HG02981 (cell line): ENCODE data around the gene CFAP92.
"Not testable (repeated sequence)": the region's sequence is repeated elsewhere in the genome, so short reads cannot be mapped to it uniquely, and the experiment has no call there.

Experiments
- ATAC-seq: cut with Tn5 transposase; IDR thresholded peaks from one replicate; pipeline ENCODE4 v1.9.1; 2021; ENCODE audit warnings: mild to moderate bottlenecking, moderate library complexity; ENCODE audit not compliant: unreplicated experiment

Gene CFAP92

DNA sequence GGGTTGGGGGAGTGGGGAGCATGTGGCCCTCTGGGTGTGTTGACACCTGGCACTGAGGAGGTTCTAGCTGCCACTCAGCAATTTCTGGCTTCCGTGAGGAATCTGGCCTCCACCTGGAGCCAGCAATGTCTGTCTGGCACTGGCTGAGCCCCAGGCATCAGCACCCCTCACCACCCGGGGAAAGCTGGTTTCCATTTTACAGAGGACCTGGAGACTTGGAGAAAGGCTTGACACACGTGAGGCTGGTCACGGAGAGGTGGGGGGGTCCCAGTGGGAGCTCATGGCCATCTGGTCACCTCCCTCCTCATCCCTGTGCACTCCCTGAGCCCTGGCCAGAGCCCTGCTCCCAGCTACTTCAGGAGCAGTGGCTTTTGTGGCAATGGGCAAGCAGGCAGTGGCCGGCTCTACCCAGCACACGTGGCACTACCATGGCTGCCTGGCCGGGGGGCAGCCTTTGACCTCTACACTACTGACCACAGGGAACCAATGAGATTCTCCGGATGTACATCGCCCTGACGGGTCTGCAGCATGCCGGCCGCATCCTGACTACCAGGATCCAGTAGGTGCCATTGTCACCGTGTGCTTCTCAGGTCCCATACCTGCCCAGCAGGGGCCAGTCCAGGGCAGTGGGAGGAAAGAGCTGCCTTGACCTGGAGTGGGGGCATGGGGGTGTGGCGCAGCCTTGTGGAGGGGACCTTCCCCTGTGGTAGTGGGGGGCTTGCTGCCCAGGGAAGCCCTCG, 86.0 kb downstream of the CFAP92 start:
- ATAC-seq, result no peak

DNA sequence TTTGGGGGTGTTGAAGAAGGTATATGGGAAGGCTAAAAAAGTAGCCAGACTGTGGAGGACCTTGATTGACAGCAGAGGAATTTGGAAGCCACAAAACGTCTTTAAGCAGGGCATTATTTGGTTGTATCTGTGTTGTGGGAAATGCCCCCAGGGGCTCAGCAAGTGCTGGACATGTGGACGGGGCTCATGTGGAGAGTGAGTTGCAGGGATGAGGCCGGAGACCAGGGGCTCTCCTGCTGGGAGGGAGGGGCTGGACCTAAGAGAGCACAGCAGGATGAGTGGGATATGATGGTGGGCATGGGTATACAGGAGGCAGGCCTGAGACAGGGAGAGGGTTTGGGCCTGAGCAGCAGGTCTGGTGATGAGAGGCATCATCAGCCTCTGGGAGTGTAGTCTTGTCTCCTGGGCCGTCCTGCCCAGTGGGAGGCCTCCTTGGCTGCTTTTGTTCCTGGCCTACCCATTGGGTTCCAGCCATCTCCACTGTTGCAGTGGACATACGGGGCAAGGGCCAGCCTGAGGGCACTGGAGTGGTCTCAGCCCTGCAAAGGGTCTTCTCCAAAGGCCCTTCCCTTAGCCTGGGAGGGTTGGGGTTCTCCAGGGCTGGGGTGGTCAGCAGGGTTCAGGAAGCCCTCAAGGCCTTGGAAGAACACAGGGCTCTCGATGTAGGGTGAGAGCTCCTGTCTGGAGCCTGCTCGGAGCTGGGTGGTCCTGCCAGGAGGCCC, 86.9 kb downstream of the CFAP92 start:
- no peak for ATAC-seq

DNA sequence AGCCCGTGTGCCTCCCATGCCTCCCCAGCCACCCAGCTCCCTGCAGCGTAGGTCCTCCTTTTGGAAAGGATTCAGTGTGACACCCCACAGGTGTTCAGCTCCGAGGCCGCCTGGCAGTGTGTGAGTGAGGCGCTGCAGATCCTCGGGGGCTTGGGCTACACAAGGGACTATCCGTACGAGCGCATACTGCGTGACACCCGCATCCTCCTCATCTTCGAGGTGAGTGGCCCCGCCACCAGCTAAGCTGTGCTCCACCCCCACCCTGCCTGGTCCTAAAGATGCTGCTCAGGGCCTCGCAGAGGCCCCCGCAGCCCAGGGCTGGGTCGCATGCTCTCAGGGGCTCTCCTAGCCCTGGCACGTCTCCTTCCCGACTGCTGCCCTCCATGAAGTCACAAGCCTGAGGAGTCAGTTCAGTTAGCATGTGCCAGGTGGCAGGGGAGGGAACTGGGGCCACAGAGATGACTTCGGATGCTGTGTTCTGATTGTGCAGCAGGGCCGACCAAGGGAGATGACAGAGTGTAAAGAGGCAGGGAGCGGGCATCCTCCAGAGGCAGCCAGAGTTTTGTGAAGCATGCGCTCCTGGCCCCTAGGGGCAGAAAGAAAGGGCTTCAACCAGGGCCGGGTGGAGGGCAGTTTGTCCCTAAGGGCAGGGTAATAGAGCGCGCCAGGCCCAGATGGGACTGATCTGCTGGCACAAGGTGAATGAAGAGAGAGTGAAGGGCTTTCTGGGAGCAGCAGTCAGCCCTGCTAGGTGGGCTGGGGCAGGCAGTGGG, 87.7 kb downstream of the CFAP92 start:
- no peak for ATAC-seq

DNA sequence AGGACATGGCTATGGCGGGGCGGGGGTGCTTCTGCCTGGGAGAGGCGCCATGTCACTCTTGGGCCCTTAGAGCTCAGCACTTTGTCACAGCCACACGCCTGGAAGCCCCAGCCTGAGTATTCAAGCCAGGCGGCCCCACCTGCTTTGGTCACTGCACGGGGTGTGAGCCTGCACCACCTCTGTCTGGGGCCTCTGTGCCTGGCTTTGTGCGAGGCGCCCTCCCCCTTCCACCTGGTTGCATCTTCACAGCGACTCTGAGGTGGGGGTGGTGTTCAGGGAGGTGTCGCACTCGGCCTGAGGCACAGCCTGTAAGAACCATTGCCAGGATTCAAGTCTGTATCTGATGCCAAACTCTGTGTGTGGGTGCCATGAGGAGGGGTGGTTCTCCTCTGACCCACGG, 90.4 kb downstream of the CFAP92 start:
- ATAC-seq, result no peak

DNA sequence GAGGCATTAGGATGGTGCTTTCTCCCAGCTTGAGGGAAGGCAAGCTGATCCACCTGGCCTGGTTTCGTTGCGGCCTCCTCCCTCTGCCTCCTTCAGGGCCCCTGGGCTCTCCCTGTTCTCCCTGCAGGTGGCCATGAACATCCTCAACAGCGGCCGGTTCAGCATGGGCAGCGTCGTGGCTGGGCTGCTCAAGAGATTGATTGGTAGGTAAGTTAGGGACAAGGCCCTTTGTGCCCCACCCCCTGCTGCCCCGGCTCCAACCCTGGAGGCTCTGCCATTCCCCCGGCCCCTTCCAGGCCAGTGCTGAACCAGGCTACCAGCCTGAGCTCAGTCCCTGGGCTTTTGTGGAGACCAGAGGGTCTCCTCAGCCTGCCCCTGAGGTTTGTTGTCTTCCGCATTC, 91.5 kb downstream of the CFAP92 start:
- no peak for ATAC-seq

DNA sequence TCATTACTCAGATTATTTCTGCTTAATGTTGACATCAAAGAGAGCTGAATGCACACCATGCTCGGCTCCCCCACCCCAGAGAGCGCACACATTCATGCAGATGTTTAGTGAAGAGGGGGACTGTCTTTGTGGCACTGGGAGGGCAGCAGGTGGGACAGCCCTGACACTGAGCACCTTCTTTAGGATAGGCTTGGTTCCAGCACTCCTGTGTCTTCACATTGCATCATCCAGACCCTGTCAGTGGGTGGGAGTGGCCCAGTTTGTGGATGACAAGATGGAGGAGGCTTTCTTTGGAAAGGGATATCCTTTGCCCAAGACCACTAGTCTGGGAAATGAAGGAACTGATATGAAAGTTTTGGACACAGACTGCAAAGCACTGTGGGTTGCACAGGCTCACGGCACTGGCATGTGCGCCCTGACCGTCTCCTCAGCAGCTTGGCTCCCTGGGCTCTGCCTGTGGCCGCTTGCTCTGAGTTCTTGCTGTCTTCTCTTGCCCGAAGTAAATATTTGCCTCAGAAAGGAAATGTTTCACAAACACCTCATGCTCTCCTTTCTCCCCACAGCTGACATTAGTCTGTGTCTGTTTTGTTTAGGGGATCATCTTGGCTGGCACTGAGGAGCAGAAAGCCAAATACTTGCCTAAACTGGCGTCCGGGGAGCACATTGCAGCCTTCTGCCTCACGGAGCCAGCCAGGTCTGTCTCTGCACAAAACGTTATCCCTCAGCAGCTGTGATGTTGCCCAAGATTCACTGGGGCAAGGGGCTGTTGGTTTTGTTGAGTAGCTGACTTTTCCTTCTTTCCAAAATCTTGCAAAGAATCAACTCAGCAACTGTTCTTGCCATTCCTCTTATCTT, 97.8 kb downstream of the CFAP92 start:
- ATAC-seq, result no peak

DNA sequence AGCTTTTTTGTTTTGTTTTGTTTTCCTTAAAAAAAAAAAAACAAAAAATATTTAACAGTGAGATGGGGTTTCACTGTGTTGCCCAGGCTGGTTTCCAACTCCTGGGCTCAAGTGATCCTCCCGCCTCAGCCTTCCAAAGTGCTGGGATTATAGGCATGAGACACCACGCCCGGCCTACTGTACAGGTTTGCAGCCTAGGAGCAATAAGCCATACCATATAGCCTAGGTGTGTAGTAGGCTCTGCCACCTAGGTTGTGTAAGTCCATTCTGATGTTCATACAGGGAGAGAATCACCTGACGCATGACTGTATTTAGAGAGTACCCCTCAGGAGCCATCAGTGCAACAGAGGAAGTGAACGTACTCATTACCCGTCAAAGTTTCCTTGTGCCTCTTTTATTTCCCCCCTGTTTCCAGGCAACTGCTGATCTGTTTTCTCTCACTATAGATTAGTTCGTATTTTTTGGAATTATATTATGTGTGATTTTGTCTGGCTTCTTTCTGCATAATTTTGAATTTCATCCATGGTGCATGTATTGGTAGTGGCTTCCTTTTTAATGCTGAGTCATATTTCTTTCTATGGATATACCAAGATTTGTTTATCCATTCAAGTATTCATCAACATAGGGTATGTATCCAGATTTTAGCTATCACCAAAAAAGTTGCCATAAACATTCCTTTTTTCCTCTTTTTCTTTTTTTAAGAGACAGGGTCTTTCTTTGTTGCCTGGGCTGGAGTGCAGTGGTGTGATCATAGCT, 104.6 kb downstream of the CFAP92 start:
- ATAC-seq, result no peak

DNA sequence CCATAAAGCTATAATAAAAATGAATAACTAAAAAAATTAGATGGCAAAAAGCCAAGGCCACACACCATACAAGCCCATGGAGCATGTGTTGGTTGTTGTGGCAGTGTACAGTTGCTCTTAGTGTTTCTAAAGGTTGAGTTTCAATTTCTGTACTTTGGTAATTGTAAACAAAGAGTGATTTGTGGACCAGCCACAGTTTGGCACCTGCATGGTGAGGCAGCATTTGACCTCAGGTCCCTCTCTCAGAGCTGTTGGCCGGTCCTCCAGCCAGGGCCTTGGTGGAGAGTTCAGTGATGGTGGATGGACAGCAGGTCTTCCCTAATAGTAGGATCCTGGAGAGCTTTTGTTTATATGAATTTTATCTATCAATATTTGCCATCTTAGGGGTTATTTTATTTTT, 108.9 kb downstream of the CFAP92 start:
- no peak for ATAC-seq

DNA sequence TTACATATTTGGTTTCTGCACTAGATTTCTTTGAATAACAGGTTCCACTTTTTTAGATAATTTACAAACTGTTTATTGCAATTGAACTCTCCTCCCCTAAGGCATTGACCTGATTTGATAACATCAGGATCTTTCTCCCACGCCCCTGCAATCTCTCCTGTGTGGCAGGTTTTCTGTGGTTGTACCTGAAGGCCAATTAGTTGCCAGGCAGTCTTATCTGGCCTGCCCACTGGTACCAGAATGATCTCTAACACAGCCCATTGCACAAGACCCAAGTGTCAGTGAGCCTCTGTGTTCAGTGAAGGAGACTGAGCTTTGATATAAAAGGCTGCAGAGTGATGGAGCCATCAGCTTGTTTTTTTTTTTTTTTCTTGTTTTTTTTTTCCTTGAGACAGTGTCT, 111.2 kb downstream of the CFAP92 start:
- no peak for ATAC-seq

DNA sequence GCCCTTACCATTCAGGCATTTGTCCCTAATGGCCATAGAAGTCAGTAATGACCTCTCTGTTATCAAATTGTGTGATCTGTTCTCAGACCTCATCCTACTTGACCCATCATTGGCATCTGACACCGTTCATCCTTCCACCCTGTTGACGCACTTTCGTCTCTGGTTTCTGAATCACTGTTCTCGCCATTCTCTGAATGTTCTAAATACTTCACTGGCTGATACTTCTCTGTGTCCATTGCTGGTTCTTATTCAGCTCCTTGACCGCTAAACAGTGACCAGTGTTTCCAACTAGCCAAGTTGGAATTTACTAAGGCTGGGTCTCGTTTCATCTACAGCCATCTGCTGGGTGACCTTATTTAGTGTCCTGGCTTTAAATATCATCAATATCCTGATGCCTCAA, 112.3 kb downstream of the CFAP92 start:
- no peak for ATAC-seq

DNA sequence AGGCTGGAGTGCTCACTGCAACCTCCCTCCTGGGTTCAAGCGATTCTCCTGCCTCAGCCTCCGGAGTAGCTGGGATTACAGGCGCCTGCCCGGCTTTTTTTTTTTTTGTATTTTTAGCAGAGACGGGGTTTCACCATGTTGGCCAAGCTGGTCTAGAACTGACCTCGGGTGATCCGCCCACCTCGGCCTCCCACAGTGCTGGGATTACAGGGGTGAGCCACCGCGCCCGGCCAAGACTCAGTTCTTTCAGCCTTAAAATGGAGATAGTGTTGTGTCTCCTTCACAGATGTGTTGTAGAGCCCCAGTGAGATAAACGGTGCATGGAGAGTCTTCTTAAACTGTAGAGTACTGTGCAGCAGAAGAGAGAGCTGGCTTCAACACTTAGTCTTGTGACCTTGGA, 113.4 kb downstream of the CFAP92 start:
- ATAC-seq, result not testable (repeated sequence)

DNA sequence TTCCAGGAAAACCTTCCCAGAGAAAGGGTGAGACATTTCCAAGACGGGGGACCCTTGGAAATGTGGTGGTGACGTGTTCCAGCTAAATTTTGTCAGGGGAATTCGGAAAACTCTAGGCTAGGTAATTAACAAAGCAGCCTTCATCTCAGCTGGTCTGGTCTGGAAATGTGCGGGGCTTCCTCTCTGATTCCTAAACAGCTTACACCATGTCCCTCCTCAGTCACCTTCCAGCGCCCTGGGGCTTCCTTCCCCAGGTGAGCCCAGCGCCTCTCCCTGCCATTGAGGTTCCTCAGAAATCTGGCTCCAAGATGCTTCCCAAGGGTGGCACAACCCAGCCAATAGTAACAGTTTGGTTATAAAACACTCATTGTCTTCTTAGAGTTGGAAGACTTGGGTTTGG, 113.9 kb downstream of the CFAP92 start:
- no peak for ATAC-seq

DNA sequence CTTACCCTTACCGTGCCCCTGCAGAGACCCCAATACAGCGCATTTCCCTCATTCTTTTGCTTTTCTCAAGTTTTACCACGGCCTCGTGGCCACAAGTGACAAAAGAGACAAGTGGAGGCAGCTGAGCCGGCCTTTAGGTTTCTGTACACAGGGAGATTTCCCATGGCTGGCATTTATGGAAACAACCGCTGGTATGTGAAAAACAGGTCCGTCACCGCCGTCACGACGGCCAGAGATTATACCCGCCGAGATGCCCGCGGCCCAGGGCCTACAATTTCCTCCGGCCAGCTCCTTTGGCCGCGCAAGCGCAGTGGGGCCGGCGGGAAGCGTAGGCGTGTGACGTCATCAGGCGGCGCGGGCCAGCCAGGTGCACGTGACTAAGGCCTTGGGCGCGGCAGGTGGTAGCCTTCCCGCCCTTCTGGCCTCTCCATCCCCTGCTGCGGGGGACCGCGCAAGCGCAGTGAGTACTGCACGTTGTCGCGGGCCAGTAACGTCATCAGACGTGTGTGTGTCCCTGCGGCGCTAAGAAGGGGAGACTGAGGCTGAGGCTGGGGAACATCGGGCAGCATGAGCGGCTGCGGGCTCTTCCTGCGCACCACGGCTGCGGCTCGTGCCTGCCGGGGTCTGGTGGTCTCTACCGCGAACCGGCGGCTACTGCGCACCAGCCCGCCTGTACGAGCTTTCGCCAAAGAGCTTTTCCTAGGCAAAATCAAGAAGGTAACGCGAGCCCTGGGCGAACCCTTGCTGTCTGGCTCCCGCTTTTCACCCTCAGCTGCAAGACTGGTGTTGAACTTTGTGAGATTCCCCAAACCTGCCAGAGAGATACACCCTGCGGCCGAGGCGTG, 114.5 kb downstream of the CFAP92 start, which contains the start of gene ACAD9:
Gene ACAD9 (plus strand): TSS at position 496 of the 845 bp plus-strand sequence. CDS start 72 bp downstream, at position 568.
- peak; percentile 86 for ATAC-seq

DNA sequence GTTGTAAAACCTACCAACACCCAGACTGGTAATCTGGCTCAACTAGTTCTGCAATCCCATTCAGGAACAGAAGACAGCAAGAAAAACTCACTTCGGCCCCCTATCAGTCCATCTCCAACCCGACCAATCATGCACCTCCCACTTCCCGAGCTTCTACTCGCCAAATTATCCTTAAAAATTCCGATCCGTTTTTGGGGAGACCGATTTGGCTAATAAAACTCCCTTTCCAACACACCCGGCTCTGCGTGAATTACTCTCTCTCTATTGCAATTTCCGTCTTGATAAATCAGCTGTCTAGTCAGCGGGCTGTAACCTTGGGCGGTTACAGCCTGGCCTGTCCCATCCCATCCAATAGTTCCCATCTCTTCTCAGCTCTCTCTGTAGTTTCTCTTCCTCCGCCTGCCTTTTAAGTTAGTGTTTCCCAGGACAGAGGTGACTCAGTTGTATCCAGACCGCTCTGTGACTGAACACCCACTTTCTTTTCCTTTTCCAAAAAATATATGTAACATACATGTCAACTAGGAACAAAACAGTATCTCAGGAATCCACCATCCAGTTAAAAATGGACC, 115.2 kb downstream of the CFAP92 start:
- ATAC-seq, result peak; percentile 6

DNA sequence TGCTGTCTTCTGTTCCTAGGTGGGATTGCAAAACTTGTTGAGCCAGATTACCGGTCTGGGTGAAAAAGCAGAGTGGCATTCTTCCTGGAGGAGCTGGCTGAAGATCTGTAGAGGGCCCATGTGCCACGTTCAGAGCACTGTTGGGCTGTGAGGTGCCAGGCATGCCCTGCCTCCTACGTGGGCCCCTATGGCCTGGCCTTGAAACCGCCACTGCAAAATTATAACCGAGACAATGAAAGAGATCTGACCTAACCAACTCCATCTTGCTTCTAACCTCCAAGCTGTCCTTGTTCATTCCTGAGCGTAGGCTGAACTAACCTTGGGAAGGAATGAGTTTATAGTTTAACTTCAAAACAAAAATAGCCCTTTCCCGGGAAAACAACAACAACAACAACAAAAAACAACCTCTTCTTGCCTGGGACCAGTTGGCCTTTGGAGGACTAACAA, 115.8 kb downstream of the CFAP92 start:
- no peak for ATAC-seq

DNA sequence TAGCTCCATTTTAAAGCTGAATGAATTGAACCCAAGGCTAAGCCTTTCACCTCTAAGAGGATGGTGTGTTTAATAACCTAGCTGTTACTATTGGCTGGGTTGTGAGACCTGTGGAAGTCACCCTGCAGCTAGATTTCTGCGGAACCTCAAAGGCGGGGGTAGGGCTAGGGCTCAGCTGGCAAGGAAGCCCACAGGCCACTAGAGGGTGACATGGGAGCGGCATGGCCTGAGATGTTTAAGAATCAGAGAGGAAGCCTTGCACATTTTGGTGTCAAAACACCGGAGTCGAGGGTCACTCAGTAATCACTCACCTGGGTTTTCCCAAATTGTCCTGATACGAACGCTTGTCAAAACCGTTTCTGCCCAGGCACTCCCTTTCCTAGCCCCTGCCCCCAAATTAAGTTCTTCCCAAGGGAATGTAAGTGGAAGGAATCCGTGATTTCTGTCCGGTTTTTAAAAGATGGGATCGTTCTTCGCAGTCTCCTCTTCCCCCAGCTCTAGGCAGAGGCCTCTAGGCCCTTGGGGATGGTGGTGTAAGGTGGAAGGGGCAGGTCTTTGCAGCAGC, 118.2 kb downstream of the CFAP92 start:
- ATAC-seq, result no peak

DNA sequence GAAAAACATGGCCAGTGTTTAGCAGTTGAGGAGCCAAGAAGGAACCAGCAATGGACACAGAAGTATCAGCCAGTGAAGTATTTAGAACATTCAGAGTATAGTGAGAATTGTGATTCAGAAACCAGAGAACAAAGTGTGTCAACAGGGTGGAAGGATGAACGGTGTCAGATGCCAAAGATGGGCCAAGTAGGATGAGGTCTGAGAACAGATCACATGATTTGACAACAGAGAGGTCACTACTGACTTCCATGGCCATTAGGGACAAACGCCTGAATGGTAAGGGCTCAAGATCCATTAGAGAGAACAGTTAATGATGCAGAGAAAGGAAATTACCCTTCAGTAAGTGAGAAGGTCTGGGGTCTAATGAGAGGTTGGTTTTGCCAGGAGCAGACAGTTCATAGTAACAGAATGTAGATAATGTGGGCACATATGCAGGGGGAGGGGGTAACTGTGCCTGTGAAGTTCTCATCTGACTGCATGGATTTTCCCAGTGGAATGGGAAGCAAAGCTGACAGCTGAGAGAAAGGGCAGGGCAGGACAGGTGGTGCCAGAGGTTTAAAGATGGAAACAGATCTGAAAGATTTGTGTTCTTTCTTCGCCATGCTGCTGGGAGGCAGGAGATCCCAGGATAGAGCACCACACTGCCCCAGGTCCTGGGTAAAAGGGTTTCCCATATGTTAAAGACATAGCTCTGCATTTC, 119.2 kb downstream of the CFAP92 start:
- ATAC-seq, result no peak
